ENCODE results near the gene TLR3.

- TF ChIP-seq CTCF (IDR thresholded peaks at IDR 0.05): no peak
- TF ChIP-seq POLR2A (IDR thresholded peaks at IDR 0.05): no peak
- no peak for TF ChIP-seq POLR2AphosphoS5 (IDR thresholded peaks at IDR 0.05)
- no peak for TF ChIP-seq EP300 (IDR thresholded peaks at IDR 0.05)
These were observed 52.1 kb downstream of the TLR3 start for GRCh38 chr4:186121057-186121456.

Measured in sigmoid colon (tissue), 4 donors.